Hepatocyte (in vitro differentiated cells): ENCODE results near the gene MPHOSPH8. TPM values are rescaled to one million over a fixed set of nuclear protein-coding genes. Genes with fewer than 3 reads are reported as not detected.

ENCODE experiments used
- DNase-seq: peaks from one replicate; pipeline ENCODE4 v3.0.0-alpha.2; 2016; ENCODE audit warnings: low spot score
- H2AFZ ChIP-seq: fragments of 200-600 bp; sonication (generic); 2 replicates; pipeline ENCODE4 v1.6.0; 2016; ENCODE audit warnings: antibody characterized with exemption, mild to moderate bottlenecking
- H3K27ac ChIP-seq: fragments of 200-600 bp; sonication (generic); 2 replicates; pipeline ENCODE4 v1.5.1; 2016; ENCODE audit warnings: mild to moderate bottlenecking
- H3K27me3 ChIP-seq: fragments of 200-600 bp; sonication (generic); 2 replicates; pipeline ENCODE4 v1.6.1; 2016
- H3K36me3 ChIP-seq: fragments of 200-600 bp; sonication (generic); replicated peaks from 2 replicates; pipeline ENCODE4 v1.5.1; 2016; ENCODE audit warnings: low read depth; ENCODE audit not compliant: insufficient read depth
- H3K4me1 ChIP-seq: fragments of 200-600 bp; sonication (generic); 2 replicates; pipeline ENCODE4 v1.5.1; 2016; ENCODE audit warnings: mild to moderate bottlenecking, moderate library complexity; ENCODE audit not compliant: insufficient read depth
- H3K4me2 ChIP-seq: fragments of 200-600 bp; sonication (generic); 2 replicates; pipeline ENCODE4 v1.6.0; 2016
- H3K4me3 ChIP-seq: fragments of 200-600 bp; sonication (generic); 2 replicates; pipeline ENCODE4 v1.5.1; 2016; ENCODE audit warnings: mild to moderate bottlenecking
- H3K79me2 ChIP-seq: fragments of 200-600 bp; sonication (generic); 2 replicates; pipeline ENCODE4 v1.6.0; 2017; ENCODE audit warnings: mild to moderate bottlenecking
- H3K9me2 ChIP-seq: fragments of 200-600 bp; sonication (generic); replicated peaks from 2 replicates; pipeline ENCODE4 v1.6.0; 2017; ENCODE audit warnings: mild to moderate bottlenecking; ENCODE audit not compliant: insufficient read depth
- H3K9me3 ChIP-seq: fragments of 200-600 bp; sonication (generic); 2 replicates; pipeline ENCODE4 v1.5.1; 2016; ENCODE audit warnings: low read depth, mild to moderate bottlenecking
- H4K20me1 ChIP-seq: fragments of 200-600 bp; sonication (generic); 2 replicates; pipeline ENCODE4 v1.6.0; 2016; ENCODE audit warnings: mild to moderate bottlenecking; ENCODE audit not compliant: insufficient read depth, poor library complexity, severe bottlenecking
- EZH2 ChIP-seq: fragments of 200-600 bp; sonication (generic); IDR thresholded peaks from 2 replicates; pipeline ENCODE4 v1.6.1; 2016; ENCODE audit warnings: antibody characterized with exemption, mild to moderate bottlenecking, borderline replicate concordance
- EZH2phosphoT487 ChIP-seq: fragments of 200-600 bp; sonication (generic); IDR thresholded peaks from one replicate; pipeline ENCODE4 v1.6.1; 2018; ENCODE audit warnings: antibody characterized with exemption, mild to moderate bottlenecking, low read depth, moderate library complexity; ENCODE audit not compliant: unreplicated experiment, severe bottlenecking
- WGBS: methylation state at CpG from one replicate; pipeline ENCODE4 v1.1.6; 2016; ENCODE audit warnings: low lambda C conversion rate; ENCODE audit errors: missing lambda C conversion rate; 5-methylcytosine and 5-hydroxymethylcytosine counted together
- polyA plus RNA-seq: library from polyadenylated mRNA; unstranded; fragments of >200 nt; fragmentation: Nextera tagmentation; extraction: Ambion mirVana; gene quantifications from 2 replicates; pipeline ENCODE4 v1.2.1, GENCODE V29; 2016
- total RNA-seq: library from RNA; depleted of rRNA; stranded (reverse); fragments of >200 nt; gene quantifications from 2 replicates; pipeline ENCODE4 v1.2.3, GENCODE V29; 2014
- TF ChIP-seq, protein P1 (sequence below): fragments of 200-600 bp; sonication (generic); IDR thresholded peaks from 2 replicates; pipeline ENCODE4 v1.5.1; 2016; ENCODE audit warnings: antibody characterized with exemption, mild to moderate bottlenecking; ENCODE audit not compliant: poor library complexity

MPHOSPH8 gene
- total and polyA plus RNA-seq, 2 experiments from 2014 or later: 12.8 to 17.5 TPM

DNA sequence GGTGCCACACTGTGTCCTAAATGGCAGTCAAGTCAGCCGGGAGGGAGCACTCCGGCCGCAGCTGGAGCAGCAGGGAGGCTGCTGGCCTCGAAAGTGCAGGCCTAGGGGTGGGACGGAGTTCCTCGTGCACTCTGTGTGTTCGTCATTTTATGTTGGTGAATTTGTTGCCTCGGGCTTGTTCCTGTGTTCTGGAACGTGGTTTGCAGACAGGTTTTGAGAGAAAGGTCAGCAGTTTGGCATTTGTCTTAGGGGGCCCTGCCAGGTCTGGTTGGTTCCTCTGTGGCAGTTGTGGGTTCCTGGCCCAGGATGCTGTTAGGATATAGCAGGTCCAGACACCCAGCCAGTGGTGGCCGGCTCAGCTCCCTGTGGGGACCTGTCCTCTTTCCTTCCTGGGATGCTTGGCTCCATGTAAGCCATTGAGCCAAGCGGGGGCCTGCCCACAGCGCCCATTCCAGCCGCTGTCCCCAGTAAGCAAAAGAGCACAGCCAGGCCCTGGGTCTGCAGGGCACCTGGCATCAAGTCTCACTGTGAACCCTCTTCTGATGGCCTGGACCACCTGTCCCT lies 30.0 kb downstream of the MPHOSPH8 start:
- Histone ChIP-seq H3K79me2 (no peaks in the 10 kb centered on the region), H3K4me2 (no peak overlapping the region), H3K9me2 (no peaks in the 10 kb centered on the region), H3K9me3 (no peaks in the 10 kb centered on the region), H3K27ac (no peak overlapping the region), H4K20me1 (no peaks in the 10 kb centered on the region), H3K4me3 (no peak overlapping the region), H3K27me3 (no peaks in the 10 kb centered on the region), H3K4me1 (no peaks in the 10 kb centered on the region), H2AFZ (no peak overlapping the region), H3K36me3 (no peaks in the 10 kb centered on the region)
- 89% methylated on average over 13 of the region's 13 CpGs for WGBS
- TF ChIP-seq EZH2phosphoT487: no peak
- no peak for TF ChIP-seq EZH2
- TF ChIP-seq, protein P1, sequence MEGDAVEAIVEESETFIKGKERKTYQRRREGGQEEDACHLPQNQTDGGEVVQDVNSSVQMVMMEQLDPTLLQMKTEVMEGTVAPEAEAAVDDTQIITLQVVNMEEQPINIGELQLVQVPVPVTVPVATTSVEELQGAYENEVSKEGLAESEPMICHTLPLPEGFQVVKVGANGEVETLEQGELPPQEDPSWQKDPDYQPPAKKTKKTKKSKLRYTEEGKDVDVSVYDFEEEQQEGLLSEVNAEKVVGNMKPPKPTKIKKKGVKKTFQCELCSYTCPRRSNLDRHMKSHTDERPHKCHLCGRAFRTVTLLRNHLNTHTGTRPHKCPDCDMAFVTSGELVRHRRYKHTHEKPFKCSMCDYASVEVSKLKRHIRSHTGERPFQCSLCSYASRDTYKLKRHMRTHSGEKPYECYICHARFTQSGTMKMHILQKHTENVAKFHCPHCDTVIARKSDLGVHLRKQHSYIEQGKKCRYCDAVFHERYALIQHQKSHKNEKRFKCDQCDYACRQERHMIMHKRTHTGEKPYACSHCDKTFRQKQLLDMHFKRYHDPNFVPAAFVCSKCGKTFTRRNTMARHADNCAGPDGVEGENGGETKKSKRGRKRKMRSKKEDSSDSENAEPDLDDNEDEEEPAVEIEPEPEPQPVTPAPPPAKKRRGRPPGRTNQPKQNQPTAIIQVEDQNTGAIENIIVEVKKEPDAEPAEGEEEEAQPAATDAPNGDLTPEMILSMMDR: no peak
- no peak for DNase-seq

DNA sequence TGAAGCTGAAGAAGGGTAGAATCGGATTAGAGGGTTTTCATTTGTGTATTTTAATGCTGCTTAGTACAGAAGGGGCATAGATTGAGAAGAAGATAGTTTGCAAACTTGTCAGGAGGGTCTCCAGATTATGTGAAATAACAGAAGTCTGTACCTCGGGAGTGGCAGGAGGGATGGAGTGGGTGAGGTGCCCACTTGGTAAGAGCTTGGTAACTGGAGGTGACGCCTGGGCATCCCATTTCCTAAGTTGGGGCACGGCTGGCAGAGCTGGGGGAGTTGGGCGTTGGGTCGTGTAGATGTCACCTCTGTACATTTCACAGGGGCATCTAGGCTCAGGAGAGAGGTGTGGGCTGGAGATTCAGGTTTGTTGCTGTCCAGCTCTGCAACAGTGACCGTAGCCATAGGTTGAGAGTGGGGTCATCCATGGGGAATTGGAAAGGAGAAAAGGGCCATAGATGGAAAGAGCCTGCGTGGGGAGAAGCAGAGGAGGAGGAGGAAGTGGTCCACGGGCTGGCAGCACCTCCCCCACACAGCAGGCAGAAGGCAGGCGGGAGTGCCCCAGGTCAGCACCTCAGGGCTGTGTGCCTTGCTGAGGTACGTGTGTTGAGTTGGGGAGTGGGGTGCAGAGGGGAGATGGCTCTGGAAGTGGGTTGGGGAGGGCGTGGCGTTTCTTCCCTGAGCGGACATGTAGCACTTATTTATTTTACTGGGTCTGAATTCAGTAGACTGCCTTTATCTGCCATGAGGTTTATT lies 31.2 kb downstream of the MPHOSPH8 start:
- Histone ChIP-seq H3K4me3 (no peak overlapping the region), H2AFZ (no peak overlapping the region), H4K20me1 (no peaks in the 10 kb centered on the region), H3K4me1 (no peaks in the 10 kb centered on the region), H3K36me3 (no peaks in the 10 kb centered on the region), H3K79me2 (no peaks in the 10 kb centered on the region), H3K27ac (no peak overlapping the region), H3K4me2 (no peak overlapping the region), H3K9me3 (no peaks in the 10 kb centered on the region), H3K27me3 (no peaks in the 10 kb centered on the region), H3K9me2 (no peaks in the 10 kb centered on the region)
- TF ChIP-seq EZH2phosphoT487 (no peak), EZH2 (no peak)
- TF ChIP-seq, protein P1: no peak
- no peak for DNase-seq
- 89% methylated on average over 14 of the region's 14 CpGs for WGBS

DNA sequence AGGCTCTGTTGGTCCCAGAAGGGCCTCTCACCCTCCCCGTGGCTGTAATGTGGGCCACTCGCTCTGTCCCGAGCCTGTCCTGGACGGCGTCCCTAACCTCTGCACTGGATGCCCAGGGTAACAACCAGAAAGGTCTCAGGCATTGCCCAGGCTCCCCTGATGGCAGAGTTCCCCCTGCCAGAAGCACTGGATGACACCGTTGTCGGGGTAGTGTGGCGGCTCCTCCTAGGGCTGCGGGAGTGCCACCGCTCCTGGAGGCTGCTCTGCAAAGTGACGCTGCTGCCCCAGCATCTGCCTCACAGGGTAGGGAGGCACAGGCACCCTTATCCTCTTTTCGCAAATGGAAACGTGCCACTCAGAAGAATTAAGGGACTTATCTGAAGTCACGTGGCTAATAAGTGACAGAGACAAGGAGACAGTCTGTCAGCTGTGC lies 32.0 kb downstream of the MPHOSPH8 start:
- H3K36me3 ChIP-seq: no peaks in the 10 kb centered on the region
- H4K20me1 ChIP-seq: no peaks in the 10 kb centered on the region
- no peak overlapping the region for H3K4me2 ChIP-seq
- no peak overlapping the region for H3K27ac ChIP-seq
- no peaks in the 10 kb centered on the region for H3K9me2 ChIP-seq
- no peaks in the 10 kb centered on the region for H3K79me2 ChIP-seq
- no peak overlapping the region for H2AFZ ChIP-seq
- no peaks in the 10 kb centered on the region for H3K9me3 ChIP-seq
- no peaks in the 10 kb centered on the region for H3K4me1 ChIP-seq
- DNase-seq: no peak
- TF ChIP-seq, protein P1: no peak
- TF ChIP-seq EZH2phosphoT487 (no peak), EZH2 (no peak)
- H3K27me3 ChIP-seq: no peaks in the 10 kb centered on the region
- no peak overlapping the region for H3K4me3 ChIP-seq
- WGBS: 87% methylated on average over 14 of the region's 14 CpGs
